ENCODE results near the gene MRPL34.
"Not testable (repeated sequence)": the region's sequence is repeated elsewhere in the genome, so short reads cannot be mapped to it uniquely, and the experiment has no call there.

The MRPL34 gene

DNA sequence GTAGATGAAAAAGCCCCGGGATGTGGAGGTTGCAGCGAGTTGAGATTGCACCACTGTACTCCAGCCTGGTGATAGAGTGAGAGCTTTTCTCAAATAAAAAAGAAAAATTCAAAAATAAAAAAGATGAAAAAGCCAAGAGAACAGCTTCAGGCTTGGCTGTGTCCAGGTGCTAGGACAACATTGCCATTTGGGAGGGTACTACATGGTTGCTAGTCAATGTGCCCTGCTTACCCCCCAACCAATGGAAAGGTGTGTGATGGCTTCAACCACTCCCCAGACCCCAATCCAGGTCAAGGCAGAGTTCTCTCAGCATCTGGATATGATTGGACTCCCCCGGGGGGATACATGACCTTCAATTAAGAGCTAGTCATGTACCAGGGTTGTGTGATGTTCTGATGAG, 26.2 kb upstream of the MRPL34 start:
- H3K27ac Mint-ChIP-seq = no peak overlapping the region
- peaks cover 4% of the 10 kb centered on the region for H3K36me3 Mint-ChIP-seq
- H3K27me3 Mint-ChIP-seq = no peaks in the 10 kb centered on the region
- no peak overlapping the region for H3K4me3 Mint-ChIP-seq
- no peaks in the 10 kb centered on the region for H3K9me3 Mint-ChIP-seq
- H3K4me1 Mint-ChIP-seq = no peaks in the 10 kb centered on the region

DNA sequence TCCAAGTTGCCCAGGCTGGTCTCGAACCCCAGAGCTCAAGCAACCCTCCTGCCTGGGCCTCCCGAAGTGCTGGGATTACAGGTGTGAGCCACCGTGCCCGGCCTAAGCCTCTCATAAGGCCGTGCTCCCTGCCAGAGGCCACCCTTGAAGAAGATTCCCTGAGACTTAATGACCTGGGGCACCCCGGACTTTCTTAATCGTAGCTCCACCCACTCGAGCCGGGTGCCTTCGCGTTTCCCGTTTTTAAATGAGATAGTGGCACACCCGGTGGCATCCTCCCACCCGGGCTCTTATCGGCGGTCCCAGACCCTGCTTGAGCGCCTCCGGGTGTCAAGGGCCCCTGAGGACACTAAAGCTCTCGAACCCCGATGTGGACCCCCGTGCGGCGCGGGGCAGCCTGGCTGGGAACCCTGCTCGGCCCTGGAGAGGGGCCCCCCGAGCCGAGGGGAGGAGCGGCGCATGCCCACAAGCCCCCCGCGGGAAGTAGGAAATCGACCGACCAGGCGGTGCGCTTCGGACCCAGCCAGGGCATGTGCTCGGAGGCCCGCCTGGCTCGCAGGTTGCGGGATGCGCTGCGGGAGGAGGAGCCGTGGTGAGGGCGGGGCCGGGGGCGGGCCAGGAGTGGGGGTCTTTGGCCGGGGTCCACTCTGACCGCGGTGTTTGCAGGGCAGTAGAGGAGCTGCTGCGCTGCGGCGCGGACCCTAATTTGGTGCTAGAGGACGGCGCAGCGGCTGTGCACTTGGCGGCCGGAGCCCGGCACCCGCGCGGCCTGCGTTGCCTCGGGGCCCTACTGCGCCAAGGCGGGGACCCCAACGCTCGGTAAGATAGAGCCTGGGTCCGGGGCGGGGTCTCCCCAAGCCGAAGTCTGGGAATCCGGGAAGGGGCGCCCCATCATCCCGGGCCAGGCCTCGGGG, 24.0 kb upstream of the MRPL34 start, which contains the start of gene ANKLE1:
ANKLE1 (plus strand) TSS at position 511 of the 914 bp plus-strand sequence; CDS start at position 531, 20 bp downstream.
- Mint-ChIP-seq H3K27ac (peak within 1 kb of the TSS; percentile 41), H3K4me1 (no peaks in the 10 kb centered on the region)

DNA sequence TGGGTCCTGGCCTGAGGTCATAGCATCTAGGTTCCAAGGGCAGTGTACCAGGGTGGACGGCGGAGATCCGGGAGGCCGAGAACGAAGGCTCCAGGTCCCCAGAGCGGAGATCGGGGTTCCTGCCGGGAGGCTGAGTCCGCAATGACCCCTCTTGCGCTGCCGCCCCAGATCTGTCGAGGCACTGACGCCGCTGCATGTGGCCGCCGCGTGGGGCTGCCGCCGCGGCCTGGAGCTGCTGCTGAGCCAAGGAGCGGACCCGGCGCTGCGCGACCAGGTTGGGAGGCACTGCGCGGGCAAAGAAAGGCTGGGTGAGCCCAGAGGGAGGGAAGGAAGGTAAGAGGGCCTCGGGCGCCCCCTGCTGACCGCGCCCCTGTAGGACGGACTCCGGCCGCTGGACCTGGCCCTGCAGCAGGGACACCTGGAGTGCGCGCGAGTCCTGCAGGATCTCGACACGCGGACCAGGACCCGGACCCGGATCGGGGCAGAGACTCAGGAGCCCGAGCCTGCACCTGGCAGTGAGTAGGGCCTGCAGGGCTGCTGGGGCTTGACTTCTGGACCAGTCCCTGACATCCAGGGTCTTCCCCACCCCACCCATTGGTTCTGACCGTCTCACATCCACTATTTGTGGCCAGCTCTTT, 23.1 kb upstream of the MRPL34 start:
- Mint-ChIP-seq H3K27ac (no peak overlapping the region), H3K9me3 (no peaks in the 10 kb centered on the region), H3K27me3 (no peaks in the 10 kb centered on the region), H3K4me1 (no peaks in the 10 kb centered on the region), H3K36me3 (no peaks in the 10 kb centered on the region), H3K4me3 (peak overlapping the region; percentile 89)

More for the DNA sequence above, 24.0 kb upstream of the MRPL34 start, which contains the start of gene ANKLE1:
- H3K27me3 Mint-ChIP-seq = no peaks in the 10 kb centered on the region
- no peaks in the 10 kb centered on the region for H3K9me3 Mint-ChIP-seq
- peak within 1 kb of the TSS; percentile 89 for H3K4me3 Mint-ChIP-seq
- peaks cover under 1% of the 10 kb centered on the region for H3K36me3 Mint-ChIP-seq

DNA sequence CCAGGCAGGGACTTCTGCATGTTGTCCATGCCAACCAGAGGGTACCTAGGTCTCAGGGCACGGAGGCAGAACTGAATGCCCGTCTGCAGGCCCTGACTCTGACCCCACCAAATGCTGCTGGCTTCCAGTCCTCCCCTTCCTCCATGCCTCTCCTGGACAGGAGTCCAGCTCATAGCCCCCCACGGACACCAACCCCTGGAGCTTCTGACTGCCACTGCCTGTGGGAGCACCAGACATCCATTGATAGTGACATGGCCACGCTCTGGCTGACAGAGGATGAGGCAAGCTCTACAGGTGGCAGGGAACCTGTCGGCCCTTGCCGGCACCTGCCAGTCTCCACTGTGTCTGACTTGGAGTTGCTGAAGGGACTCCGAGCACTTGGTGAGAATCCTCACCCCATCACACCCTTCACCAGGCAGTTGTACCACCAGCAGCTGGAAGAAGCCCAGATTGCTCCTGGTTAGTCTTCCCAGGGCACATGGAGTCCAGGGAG, 22.1 kb upstream of the MRPL34 start:
- Mint-ChIP-seq H3K4me1 (no peaks in the 10 kb centered on the region), H3K9me3 (no peaks in the 10 kb centered on the region), H3K4me3 (no peak overlapping the region), H3K36me3 (no peaks in the 10 kb centered on the region), H3K27ac (no peak overlapping the region), H3K27me3 (no peaks in the 10 kb centered on the region)

DNA sequence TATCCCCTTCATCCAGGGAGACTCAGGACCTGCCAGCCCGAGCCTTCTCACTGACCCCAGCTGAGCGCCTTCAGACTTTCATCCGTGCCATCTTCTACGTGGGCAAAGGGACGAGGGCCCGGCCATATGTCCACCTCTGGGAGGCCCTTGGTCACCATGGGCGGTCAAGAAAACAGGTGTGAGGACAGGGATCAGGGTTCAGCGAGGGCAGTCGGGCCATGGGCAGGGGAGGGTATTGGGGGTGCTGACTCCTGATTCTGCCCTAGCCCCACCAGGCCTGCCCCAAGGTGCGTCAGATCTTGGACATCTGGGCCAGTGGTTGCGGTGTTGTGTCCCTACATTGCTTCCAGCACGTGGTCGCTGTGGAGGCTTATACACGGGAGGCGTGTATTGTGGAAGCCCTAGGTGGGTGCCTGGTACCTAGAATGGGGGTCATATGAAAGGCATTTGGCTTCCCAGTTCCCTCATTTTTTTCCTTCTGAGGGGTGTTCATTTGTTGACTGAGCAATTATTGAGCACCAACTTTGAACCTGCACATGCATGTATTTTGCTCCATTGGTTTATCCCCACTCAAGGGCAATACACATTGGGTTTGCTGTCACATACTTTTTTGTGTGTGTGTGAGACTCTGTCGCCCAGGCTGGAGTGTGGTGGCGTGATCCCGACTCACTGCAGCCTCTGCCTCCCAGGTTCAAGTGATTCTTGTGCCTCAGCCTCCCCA, 20.1 kb upstream of the MRPL34 start:
- Mint-ChIP-seq H3K27ac (no peak overlapping the region), H3K4me3 (no peak overlapping the region), H3K36me3 (no peaks in the 10 kb centered on the region), H3K27me3 (no peaks in the 10 kb centered on the region), H3K9me3 (no peaks in the 10 kb centered on the region), H3K4me1 (no peaks in the 10 kb centered on the region)

DNA sequence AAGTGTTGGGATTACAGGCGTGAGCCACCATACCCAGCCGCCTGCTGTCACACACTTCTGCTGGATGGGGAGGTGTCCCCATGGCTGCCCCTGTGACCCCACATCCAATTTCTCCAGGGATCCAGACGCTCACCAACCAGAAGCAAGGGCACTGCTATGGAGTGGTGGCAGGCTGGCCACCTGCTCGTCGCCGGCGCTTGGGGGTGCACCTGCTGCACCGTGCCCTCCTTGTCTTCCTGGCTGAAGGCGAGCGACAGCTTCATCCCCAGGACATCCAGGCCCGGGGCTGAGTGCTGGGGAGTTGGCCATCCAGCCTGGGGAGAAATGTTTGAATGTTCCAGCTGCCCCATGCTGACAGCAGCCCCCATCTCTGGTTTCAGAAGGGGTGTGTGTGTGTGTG, 19.4 kb upstream of the MRPL34 start:
- no peaks in the 10 kb centered on the region for H3K27me3 Mint-ChIP-seq
- no peaks in the 10 kb centered on the region for H3K36me3 Mint-ChIP-seq
- H3K4me1 Mint-ChIP-seq = no peaks in the 10 kb centered on the region
- no peaks in the 10 kb centered on the region for H3K9me3 Mint-ChIP-seq
- H3K27ac Mint-ChIP-seq = no peak overlapping the region
- no peak overlapping the region for H3K4me3 Mint-ChIP-seq

DNA sequence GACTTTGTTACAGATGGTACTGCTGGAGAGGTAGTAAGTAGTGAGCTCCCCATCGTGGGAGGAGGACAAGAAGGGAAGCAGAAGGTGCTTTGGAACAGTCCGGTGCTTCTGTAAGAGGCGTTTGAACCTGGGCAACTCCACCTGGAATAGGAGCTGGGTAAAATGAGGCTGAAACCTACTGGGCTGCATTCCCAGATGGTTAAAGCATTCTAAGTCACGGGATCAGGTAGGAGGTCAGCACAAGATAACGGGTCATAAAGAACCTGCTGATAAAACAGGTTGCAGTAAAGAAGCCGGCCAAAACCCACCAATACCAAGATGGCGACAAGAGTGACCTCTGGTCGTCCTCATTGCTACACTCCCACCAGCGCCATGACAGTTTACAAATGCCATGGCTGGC, 18.9 kb upstream of the MRPL34 start:
- H3K36me3 Mint-ChIP-seq = no peaks in the 10 kb centered on the region
- H3K27me3 Mint-ChIP-seq = no peaks in the 10 kb centered on the region
- H3K9me3 Mint-ChIP-seq = no peaks in the 10 kb centered on the region
- H3K4me1 Mint-ChIP-seq = no peaks in the 10 kb centered on the region
- no peak overlapping the region for H3K27ac Mint-ChIP-seq
- no peak overlapping the region for H3K4me3 Mint-ChIP-seq

DNA sequence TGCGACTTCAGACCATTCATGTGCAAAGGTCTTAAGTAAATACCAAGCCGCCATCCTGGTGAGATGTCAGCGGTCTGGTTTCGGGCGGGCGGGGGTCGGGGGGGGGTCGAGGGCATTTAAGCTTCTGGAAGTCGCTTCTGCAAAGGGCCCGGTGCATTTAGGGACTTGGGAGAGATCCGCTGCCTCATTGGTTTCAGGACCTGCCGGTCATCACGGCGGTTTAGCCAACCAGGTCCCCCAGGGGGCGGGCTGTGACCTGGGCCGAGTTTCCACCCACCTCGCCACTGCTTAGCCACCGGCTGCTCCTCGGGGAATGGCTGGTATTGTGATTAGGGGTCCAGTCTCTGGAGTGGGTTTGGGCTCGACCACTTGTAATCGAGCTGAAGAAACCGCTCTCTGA, 16.2 kb upstream of the MRPL34 start:
- Mint-ChIP-seq H3K9me3 (no peaks in the 10 kb centered on the region), H3K27ac (no peak overlapping the region)

DNA sequence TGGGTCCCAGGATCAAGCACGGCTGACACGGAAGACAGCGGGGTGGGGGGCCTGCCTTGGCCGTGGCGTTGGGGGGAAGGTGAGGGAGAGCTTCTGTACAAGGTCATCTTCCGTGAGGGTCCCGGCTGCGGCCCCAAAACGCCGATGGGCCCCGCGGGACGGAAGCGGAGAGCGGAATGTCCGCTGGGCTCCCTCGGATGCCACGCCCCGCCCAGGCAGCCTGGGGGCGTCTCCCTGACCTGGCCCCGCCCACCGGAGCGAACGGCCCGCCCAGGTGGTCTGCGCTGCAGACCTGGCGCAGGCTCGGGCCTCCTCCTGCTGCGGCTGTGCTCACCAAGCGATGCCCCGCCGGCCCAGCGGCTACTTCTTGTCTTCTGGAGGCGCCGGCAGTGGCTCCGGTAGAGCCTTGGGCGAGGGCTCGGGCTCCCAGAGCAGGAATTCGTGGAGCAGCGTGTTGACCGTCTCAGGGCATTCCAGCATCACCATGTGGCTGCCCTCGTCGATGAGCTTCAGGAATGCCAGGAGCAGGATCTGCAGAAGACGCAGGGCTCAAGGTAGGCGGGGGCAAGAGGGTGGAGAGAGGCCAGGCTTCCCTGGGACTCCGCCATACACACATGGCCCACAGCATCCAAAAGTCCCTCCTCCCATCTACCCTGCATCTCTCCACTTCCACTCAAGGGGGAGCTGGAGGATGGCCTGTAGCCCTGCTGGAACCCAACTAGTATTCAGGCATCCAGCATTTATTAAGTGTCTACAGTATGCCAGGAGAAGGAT, 13.2 kb upstream of the MRPL34 start:
- H3K9me3 Mint-ChIP-seq = no peaks in the 10 kb centered on the region
- no peaks in the 10 kb centered on the region for H3K27me3 Mint-ChIP-seq
- no peaks in the 10 kb centered on the region for H3K4me1 Mint-ChIP-seq
- no peaks in the 10 kb centered on the region for H3K36me3 Mint-ChIP-seq
- peak overlapping the region; percentile 84 for H3K4me3 Mint-ChIP-seq
- H3K27ac Mint-ChIP-seq = peak overlapping the region; percentile 56

More for the DNA sequence above, 16.2 kb upstream of the MRPL34 start:
- H3K36me3 Mint-ChIP-seq = no peaks in the 10 kb centered on the region
- no peaks in the 10 kb centered on the region for H3K4me1 Mint-ChIP-seq
- H3K4me3 Mint-ChIP-seq = no peak overlapping the region
- H3K27me3 Mint-ChIP-seq = no peaks in the 10 kb centered on the region

DNA sequence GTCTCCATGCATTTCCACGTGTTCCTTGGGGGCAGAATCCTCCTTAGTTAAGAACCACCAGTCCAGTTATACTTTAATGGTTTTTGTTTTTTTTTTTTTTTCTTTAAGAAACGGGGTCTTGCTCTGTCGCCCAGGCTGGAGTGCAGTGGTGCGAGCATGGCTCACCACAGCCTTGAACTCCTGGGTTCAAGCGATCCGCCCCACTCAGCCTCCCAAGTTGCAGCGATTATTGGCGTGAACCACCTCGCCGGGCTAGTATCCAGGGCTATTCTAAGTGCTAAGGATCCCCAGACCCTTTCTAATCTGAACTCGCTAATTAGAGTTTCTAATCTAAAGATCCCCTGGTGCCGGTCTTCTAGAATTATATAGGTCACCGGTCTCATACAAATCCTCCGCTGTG, 12.1 kb upstream of the MRPL34 start:
- Mint-ChIP-seq H3K36me3 (no peaks in the 10 kb centered on the region), H3K27ac (no peak overlapping the region), H3K4me3 (no peak overlapping the region), H3K4me1 (no peaks in the 10 kb centered on the region), H3K9me3 (no peaks in the 10 kb centered on the region), H3K27me3 (no peaks in the 10 kb centered on the region)

DNA sequence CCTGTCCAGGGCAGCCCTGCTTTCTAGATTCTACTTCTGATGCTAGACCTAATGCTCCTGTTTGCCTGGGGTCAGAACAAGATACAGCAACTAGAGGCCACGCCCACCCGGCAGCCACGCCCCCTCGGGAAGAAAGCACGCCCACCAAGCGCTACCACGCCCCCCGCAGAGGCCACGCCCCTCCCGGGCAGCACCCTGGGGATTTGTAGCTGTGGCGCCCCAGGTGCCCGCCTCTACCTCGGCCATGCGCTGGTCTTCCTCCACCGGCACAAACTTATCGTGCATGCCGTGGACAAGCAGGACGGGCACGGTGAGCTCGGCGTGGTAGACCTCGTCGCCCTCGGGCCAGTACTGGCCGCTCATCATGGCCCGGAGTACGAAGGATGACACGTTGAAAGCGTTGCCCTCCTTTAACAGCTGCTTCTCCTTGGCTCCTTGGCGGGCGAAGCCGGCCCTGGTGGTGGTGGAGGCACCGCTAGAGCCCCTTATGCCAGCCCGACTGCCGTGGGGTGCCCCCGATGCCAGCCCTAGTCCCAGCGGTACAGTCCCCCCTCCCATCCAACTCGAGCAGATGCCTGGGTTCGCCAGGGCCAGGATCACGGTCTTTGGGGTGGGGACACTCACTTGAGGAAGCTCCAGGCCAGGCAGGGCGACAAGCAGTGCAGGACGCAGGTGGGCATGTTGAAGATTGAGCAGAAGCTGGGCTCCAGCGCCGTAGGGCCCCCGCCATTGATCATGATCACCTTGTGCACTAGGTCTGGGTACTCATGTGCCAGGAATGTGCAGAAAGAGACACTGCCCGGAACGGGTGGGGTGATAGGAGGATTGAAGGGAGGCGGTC, 11.4 kb upstream of the MRPL34 start:
- no peaks in the 10 kb centered on the region for H3K9me3 Mint-ChIP-seq
- H3K4me1 Mint-ChIP-seq = no peaks in the 10 kb centered on the region
- no peaks in the 10 kb centered on the region for H3K36me3 Mint-ChIP-seq
- H3K27ac Mint-ChIP-seq = no peak overlapping the region
- no peaks in the 10 kb centered on the region for H3K27me3 Mint-ChIP-seq
- H3K4me3 Mint-ChIP-seq = no peak overlapping the region

DNA sequence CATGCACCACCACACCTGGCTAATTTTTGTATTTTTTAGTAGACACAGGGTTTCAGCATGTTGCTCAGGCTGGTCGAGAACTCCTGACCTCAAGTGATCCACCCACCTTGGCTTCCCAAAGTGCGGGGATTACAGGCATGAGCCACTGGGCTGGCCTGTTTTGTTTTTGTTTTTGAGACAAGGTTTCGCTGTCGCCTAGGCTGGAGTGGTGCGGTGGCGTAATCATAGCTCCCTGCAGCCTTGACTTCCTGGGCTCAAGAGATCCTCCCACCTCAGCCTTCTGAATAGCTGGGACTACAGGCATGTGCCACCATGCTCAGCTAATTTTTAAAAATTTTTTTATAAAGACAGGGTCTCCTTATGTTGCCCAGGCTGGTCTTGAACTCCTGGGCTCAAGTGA, 10.1 kb upstream of the MRPL34 start:
- not testable (repeated sequence) for H3K27ac Mint-ChIP-seq, H3K9me3 Mint-ChIP-seq, H3K4me3 Mint-ChIP-seq, H3K36me3 Mint-ChIP-seq, H3K4me1 Mint-ChIP-seq, H3K27me3 Mint-ChIP-seq

DNA sequence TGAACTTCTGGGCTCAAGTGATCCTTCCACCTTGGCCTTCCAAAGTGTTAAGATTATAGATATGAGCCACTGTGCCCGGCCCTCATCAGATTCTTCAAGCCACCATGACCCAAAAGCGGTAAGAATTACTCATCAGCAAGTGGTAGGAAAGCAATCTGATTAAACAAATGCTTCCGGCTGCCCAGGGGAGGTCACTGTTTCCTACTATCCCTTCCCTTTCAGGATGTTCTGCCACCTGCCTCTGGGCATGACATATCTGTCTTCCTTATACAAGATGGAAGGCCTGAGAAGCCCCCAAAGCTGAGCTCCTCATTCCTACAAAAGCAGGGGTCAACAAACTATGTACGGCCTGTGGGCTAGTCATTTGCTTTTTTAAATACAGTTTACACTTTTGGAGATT, 9.4 kb upstream of the MRPL34 start:
- Mint-ChIP-seq H3K4me3 (no peak overlapping the region), H3K27me3 (no peaks in the 10 kb centered on the region), H3K9me3 (no peaks in the 10 kb centered on the region), H3K36me3 (no peaks in the 10 kb centered on the region), H3K27ac (no peak overlapping the region), H3K4me1 (no peaks in the 10 kb centered on the region)

DNA sequence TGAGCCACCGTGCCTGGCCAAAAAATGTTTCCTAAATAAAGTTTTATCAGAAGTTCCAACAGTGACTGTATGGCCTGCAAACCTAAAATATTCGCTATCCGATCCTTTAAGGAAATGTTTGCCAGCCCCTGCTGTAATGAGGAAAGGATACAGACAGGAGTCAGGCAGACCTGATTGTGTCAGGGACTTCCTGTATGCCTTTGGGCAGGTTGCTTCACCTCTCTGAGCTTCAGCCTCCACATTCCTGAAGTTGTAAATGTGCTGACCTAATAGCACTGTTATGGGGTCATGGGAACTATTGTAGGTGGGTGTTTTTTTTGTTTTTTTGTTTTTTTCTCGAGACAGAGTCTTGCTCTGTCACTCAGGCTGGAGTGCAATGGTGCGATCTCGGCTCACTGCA, 8.7 kb upstream of the MRPL34 start:
- Mint-ChIP-seq H3K27ac (no peak overlapping the region), H3K36me3 (no peaks in the 10 kb centered on the region), H3K27me3 (no peaks in the 10 kb centered on the region), H3K4me3 (no peak overlapping the region), H3K9me3 (no peaks in the 10 kb centered on the region), H3K4me1 (peaks cover 5% of the 10 kb centered on the region)

Measured in activated naive CD4-positive, alpha-beta T cell treated with anti-CD3 and anti-CD28 coated beads, Interleukin-2, amount 50 U/mL, for 24 hours (primary cell).